Activated T-helper 17 cell treated with anti-CD3 and anti-CD28 coated beads, Interleukin-2, amount 50 U/mL, for 72 hours (primary cell): ENCODE measurements around the gene MLF2. TPM values are rescaled to one million over a fixed set of nuclear protein-coding genes. Genes with fewer than 3 reads are reported as not detected.

ENCODE experiments used
- ATAC-seq: fragments of 150-1000 bp; cut with Tn5 transposase; replicated peaks from 2 replicates; pipeline ENCODE4 v1.10.0; 2021; ENCODE audit warnings: mild to moderate bottlenecking, moderate library complexity
- H3K27ac Mint-ChIP-seq: one replicate; pipeline ENCODE4 v1.8.0; 2022; ENCODE audit warnings: mixed read lengths
- H3K27me3 Mint-ChIP-seq: one replicate; pipeline ENCODE4 v1.8.0; 2022; ENCODE audit warnings: mixed read lengths
- H3K36me3 Mint-ChIP-seq: one replicate; pipeline ENCODE4 v1.8.0; 2022; ENCODE audit warnings: low read depth, mild to moderate bottlenecking, mixed read lengths
- H3K4me1 Mint-ChIP-seq: one replicate; pipeline ENCODE4 v1.8.0; 2022; ENCODE audit warnings: mixed read lengths
- H3K4me3 Mint-ChIP-seq: one replicate; pipeline ENCODE4 v1.8.0; 2022; ENCODE audit warnings: mild to moderate bottlenecking, mixed read lengths
- H3K9me3 Mint-ChIP-seq: one replicate; pipeline ENCODE4 v1.8.0; 2022; ENCODE audit warnings: mixed read lengths
- total RNA-seq, 2 donors: library from RNA; stranded (reverse); gene quantifications; one replicate each; pipeline ENCODE4 v1.2.3, GENCODE V29; 2022

Gene MLF2
- 100 to 1,000 TPM; 132 to 279 TPM for total RNA-seq

DNA sequence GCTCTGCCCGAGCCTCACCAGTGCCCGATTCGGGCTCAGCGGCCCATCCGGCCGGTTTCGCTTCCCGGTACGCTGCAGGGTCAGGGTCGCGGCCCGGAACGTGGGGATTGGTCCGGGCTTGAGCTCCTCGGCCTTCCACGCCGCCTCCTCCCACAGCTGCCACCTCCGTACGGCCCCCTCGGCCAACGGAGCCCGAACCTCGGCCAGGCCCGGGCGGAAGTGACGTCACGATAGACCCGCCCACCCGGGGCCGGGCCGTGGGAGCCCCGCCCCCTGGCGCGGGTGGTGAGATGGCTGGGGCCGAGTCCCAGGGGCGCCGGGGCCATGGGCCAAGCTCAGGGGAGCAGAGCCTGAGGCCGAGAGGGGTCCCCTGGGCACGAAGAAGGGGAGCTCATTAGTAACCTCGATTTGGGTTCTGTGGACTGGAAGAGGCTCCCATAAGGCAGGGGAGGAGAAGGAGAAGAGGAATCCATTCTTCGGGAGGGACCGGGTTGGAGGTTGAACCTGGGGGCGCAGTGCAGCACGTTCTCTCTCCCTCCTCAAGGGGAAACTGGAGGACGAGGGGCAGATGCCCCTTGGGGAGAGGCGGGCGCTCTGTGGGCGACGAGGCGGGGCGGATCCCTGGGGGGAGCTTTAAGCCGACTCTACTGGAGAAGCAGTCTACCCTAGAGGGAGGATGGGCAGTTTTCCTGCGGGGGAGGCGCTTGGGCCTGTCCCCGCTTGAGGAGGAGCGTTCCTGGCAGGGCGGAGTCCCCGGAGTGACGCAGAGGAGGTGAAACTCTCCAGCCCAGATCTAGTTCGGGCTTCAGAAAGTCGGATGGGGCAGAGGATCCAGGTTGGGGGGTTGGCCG lies at the start of gene MLF2:
Gene MLF2, minus strand, starts transcription at position 221 of the 851 bp plus-strand sequence. CDS start 807 bp downstream, outside the sequence.
- Mint-ChIP-seq H3K9me3 (no peaks in the 10 kb centered on the region), H3K4me3 (peak within 1 kb of the TSS; percentile 91), H3K27ac (peak within 1 kb of the TSS; percentile 96), H3K4me1 (peaks cover 17% of the 10 kb centered on the region), H3K36me3 (peaks cover 54% of the 10 kb centered on the region), H3K27me3 (no peaks in the 10 kb centered on the region)
- ATAC-seq: peak; percentile 95

DNA sequence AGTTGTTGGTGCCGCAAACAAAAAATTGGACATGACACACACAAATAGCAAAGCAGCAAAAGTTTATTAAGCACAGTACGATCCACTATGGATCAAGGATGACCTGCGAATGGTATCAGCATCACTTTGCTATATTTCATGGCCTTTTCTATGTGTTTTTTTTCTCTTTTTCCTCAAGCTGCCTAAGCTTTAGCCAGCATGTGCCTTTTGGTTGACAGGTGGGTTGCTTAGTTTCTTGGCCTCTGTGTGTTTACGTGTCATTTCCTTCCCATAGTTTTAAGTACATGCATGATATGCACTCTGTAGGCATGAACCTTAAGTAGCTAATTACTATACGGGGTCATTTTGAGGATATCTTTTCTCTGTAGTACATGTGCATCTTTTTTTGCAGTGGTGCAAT lies 46.2 kb upstream of the MLF2 start:
- no peak overlapping the region for H3K4me3 Mint-ChIP-seq
- H3K27ac Mint-ChIP-seq: no peak overlapping the region
- peaks cover 24% of the 10 kb centered on the region for H3K4me1 Mint-ChIP-seq
- H3K27me3 Mint-ChIP-seq: no peaks in the 10 kb centered on the region
- H3K36me3 Mint-ChIP-seq: peaks cover 87% of the 10 kb centered on the region
- no peak for ATAC-seq
- no peaks in the 10 kb centered on the region for H3K9me3 Mint-ChIP-seq

DNA sequence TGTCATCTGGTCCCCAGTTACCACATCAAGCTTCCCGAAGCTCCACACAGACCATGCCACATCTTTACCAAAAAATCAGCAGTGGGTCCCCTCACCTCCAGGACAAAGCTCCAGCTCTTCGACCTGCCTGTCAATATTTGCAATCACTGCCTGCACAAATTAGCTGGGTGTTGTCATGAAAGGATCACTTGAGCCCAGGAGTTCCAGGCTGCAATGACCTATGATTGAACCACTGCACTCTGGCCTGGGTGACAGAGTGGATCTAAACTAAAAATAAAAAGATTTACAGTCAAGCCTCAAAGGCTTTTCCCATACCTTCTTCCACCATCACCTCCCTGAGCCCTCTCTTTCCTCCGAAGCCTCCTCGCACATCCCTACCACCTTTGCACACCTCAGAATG lies 43.6 kb upstream of the MLF2 start:
- ATAC-seq: no peak
- no peaks in the 10 kb centered on the region for H3K27me3 Mint-ChIP-seq
- H3K4me1 Mint-ChIP-seq: peaks cover 41% of the 10 kb centered on the region
- peak overlapping the region; percentile 6 for H3K4me3 Mint-ChIP-seq
- no peaks in the 10 kb centered on the region for H3K9me3 Mint-ChIP-seq
- H3K36me3 Mint-ChIP-seq: peaks cover 91% of the 10 kb centered on the region
- peak overlapping the region; percentile 16 for H3K27ac Mint-ChIP-seq

DNA sequence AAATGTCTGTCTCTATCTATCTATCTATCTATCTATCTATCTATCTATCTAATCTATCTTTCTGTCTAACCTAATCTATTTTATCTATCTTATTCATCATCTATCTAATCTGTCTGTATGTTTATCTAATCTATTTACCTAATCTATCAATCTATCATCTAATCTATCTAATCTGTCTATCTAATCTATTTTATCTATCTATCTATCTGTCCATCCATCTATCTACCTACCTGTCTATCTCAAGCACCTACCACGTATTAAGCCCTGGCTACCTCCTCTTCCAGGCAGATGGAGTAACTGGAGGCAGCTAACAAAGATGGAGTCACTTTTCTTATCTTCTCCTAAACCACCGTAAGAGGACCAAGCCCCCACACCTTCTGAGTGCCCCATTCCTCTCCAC lies 42.1 kb upstream of the MLF2 start:
- Mint-ChIP-seq H3K4me1 (peaks cover 41% of the 10 kb centered on the region), H3K27me3 (no peaks in the 10 kb centered on the region), H3K4me3 (peak overlapping the region; percentile 100), H3K36me3 (peaks cover 100% of the 10 kb centered on the region), H3K27ac (peak overlapping the region; percentile 72), H3K9me3 (no peaks in the 10 kb centered on the region)
- no peak for ATAC-seq

GRCh38 chr12:6792522-6793201 lies 39.7 kb upstream of the MLF2 start:
- no peaks in the 10 kb centered on the region for H3K9me3 Mint-ChIP-seq
- H3K27me3 Mint-ChIP-seq: no peaks in the 10 kb centered on the region
- H3K36me3 Mint-ChIP-seq: peaks cover 84% of the 10 kb centered on the region
- peak; percentile 18 for ATAC-seq
- peak overlapping the region; percentile 84 for H3K27ac Mint-ChIP-seq
- H3K4me1 Mint-ChIP-seq: peaks cover 54% of the 10 kb centered on the region
- peak overlapping the region; percentile 100 for H3K4me3 Mint-ChIP-seq

DNA sequence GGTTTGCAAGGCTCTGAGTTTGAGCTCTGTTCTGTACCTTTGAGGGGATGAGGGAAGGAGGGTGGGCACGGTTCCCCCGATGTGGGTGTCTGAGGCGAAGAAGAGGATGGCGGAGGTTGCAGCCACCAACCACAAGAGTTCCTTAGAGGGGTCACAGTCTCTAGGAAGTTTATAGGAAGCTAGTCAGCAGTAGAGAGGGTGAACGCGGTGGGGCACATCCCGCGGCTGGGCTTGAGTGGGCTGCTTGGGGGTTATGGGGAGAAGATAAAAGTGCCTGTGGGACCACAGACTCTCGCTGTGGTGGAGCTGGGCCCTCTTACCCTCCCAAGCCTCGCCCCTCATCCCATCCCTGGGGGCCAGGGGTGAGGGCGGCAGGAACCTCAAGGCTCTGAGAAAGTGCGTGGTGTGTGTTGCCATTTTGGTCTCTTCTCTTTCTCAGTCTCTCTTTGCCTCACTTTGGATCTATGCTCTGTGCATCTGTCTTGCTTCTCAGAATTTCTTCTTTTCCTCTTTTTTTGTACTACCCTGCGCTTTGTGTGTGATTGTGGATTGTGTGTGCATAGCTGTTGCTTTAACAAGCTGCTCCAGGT lies 39.1 kb upstream of the MLF2 start:
- H3K27me3 Mint-ChIP-seq: no peaks in the 10 kb centered on the region
- H3K36me3 Mint-ChIP-seq: peaks cover 78% of the 10 kb centered on the region
- H3K4me3 Mint-ChIP-seq: peak overlapping the region; percentile 100
- peak overlapping the region; percentile 84 for H3K27ac Mint-ChIP-seq
- H3K9me3 Mint-ChIP-seq: no peaks in the 10 kb centered on the region
- peak; percentile 7 for ATAC-seq
- peaks cover 51% of the 10 kb centered on the region for H3K4me1 Mint-ChIP-seq

DNA sequence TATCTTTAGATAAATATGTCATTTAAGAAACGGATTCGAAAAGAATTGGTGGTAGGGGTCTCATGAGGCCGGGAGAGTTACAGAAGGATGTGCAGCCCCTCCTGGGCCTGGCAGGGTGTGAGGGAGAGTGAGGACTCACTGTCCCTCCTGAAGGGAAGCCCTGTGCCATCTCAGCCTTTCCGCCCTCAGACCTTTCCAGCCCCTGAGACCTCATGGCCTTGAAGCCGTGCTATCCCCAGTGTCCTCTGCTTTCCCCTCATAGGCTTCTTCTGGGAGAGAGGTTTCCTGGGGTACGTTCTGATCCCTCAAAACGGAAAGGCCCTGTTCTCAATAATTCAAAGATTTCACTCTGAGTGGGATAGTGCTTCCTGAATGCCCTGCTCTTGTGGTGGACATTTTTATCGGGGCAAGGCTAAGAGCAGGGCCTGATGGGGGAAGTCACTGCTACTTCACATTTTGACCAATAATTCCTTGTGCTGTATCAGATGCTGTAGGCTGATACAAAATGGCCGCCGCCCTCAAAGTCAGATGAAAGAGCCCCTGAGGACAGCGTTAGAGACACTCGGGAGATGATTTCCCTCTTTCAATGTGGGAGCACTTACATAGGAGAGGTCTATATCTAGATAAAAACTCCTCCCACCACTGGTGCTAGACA lies 37.7 kb upstream of the MLF2 start:
- Mint-ChIP-seq H3K27me3 (no peaks in the 10 kb centered on the region), H3K4me3 (peak overlapping the region; percentile 100)

GRCh38 chr12:6788972-6789924 lies 36.3 kb upstream of the MLF2 start, which contains the start of gene CD4:
TSS of gene CD4 (plus strand) at chr12:6789528. CDS start at chr12:6800139, 10,611 bp downstream.
- Mint-ChIP-seq H3K4me1 (peaks cover 43% of the 10 kb centered on the region), H3K36me3 (peaks cover 50% of the 10 kb centered on the region), H3K27me3 (no peaks in the 10 kb centered on the region), H3K4me3 (peak within 1 kb of the TSS; percentile 100), H3K27ac (peak within 1 kb of the TSS; percentile 84), H3K9me3 (no peaks in the 10 kb centered on the region)
- peak; percentile 79 for ATAC-seq

More for the DNA sequence above, 37.7 kb upstream of the MLF2 start:
- Mint-ChIP-seq H3K9me3 (no peaks in the 10 kb centered on the region), H3K27ac (peak overlapping the region; percentile 84), H3K36me3 (peaks cover 64% of the 10 kb centered on the region), H3K4me1 (peaks cover 48% of the 10 kb centered on the region)
- peak; percentile 49 for ATAC-seq

GRCh38 chr12:6787309-6787708 lies 34.4 kb upstream of the MLF2 start:
- H3K36me3 Mint-ChIP-seq: peaks cover 31% of the 10 kb centered on the region
- ATAC-seq: no peak
- peaks cover 41% of the 10 kb centered on the region for H3K4me1 Mint-ChIP-seq
- H3K4me3 Mint-ChIP-seq: peak overlapping the region; percentile 78
- peak overlapping the region; percentile 78 for H3K27ac Mint-ChIP-seq
- H3K9me3 Mint-ChIP-seq: no peaks in the 10 kb centered on the region
- no peaks in the 10 kb centered on the region for H3K27me3 Mint-ChIP-seq

GRCh38 chr12:6786416-6787094 lies 33.6 kb upstream of the MLF2 start:
- H3K27ac Mint-ChIP-seq: peak overlapping the region; percentile 78
- H3K9me3 Mint-ChIP-seq: no peaks in the 10 kb centered on the region
- peak overlapping the region; percentile 78 for H3K4me3 Mint-ChIP-seq
- no peaks in the 10 kb centered on the region for H3K27me3 Mint-ChIP-seq
- peaks cover 23% of the 10 kb centered on the region for H3K36me3 Mint-ChIP-seq
- H3K4me1 Mint-ChIP-seq: peaks cover 38% of the 10 kb centered on the region
- no peak for ATAC-seq

DNA sequence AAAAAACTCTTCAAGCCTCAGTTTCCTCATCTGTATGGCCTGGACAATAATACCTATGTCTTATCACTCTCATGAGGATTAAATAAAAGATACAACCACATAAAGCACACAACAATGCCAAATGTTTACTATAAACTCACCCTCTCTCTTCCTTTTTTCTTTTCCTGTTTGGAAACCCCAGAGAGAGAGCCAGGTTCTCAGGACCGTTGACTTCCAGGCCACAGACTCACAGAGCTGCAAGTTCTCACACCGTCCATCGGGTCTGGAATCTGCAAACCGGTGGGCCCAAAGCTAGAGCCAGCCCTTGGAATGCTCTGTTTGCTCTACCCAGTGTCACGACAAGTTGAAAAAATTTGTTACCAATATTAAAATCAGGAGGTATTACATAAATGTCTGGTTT lies 31.8 kb upstream of the MLF2 start:
- Mint-ChIP-seq H3K27ac (no peak overlapping the region), H3K36me3 (peaks cover 5% of the 10 kb centered on the region), H3K4me3 (peak overlapping the region; percentile 25), H3K27me3 (no peaks in the 10 kb centered on the region), H3K9me3 (no peaks in the 10 kb centered on the region), H3K4me1 (peaks cover 44% of the 10 kb centered on the region)
- no peak for ATAC-seq

- Mint-ChIP-seq H3K4me3 (peak overlapping the region; percentile 25), H3K9me3 (no peaks in the 10 kb centered on the region), H3K4me1 (peaks cover 48% of the 10 kb centered on the region), H3K27me3 (no peaks in the 10 kb centered on the region), H3K27ac (peak overlapping the region; percentile 15), H3K36me3 (peaks cover under 1% of the 10 kb centered on the region)
- peak; percentile 33 for ATAC-seq
Measured at GRCh38 chr12:6784296-6784695, 31.4 kb upstream of the MLF2 start.

GRCh38 chr12:6783828-6784227 lies 30.9 kb upstream of the MLF2 start:
- Mint-ChIP-seq H3K9me3 (no peaks in the 10 kb centered on the region), H3K36me3 (peaks cover 4% of the 10 kb centered on the region), H3K27me3 (no peaks in the 10 kb centered on the region), H3K4me3 (peak overlapping the region; percentile 25), H3K4me1 (peaks cover 48% of the 10 kb centered on the region), H3K27ac (peak overlapping the region; percentile 15)
- no peak for ATAC-seq
